H9 (cell line): ENCODE results near the gene ZBTB6. TPM values are rescaled to one million over a fixed set of nuclear protein-coding genes. Genes with fewer than 3 reads are reported as not detected.

Experiments used
- DNase-seq: peaks from one replicate; pipeline ENCODE4 v3.0.0-alpha.2; 2017
- H2AFZ ChIP-seq: one replicate; pipeline ENCODE4 v1.6.1; 2013; ENCODE audit warnings: mild to moderate bottlenecking, low read length, control low read depth, moderate library complexity
- H2AK5ac ChIP-seq: 2 replicates; pipeline ENCODE4 v1.6.1; 2013; ENCODE audit warnings: low read length, control low read depth, mixed read lengths; ENCODE audit not compliant: insufficient read length
- H2BK120ac ChIP-seq: one replicate; pipeline ENCODE4 v1.6.1; 2013; ENCODE audit warnings: low read depth, mild to moderate bottlenecking, low read length, control low read depth, inconsistent platforms; ENCODE audit not compliant: poor library complexity, severe bottlenecking
- H2BK12ac ChIP-seq: 2 replicates; pipeline ENCODE4 v1.6.1; 2013; ENCODE audit warnings: low read length, control low read depth, mixed read lengths, low read depth; ENCODE audit not compliant: insufficient read length
- H2BK15ac ChIP-seq: 2 replicates; pipeline ENCODE4 v1.6.1; 2013; ENCODE audit warnings: low read depth, low read length, control low read depth
- H2BK20ac ChIP-seq: one replicate; pipeline ENCODE4 v1.6.1; 2013; ENCODE audit warnings: low read depth, mild to moderate bottlenecking, low read length, control low read depth, inconsistent platforms; ENCODE audit not compliant: poor library complexity, severe bottlenecking
- H2BK5ac ChIP-seq: 2 replicates; pipeline ENCODE4 v1.6.1; 2013; ENCODE audit warnings: low read length, control low read depth, mixed read lengths; ENCODE audit not compliant: insufficient read length
- H3K14ac ChIP-seq: 2 replicates; pipeline ENCODE4 v1.6.1; 2013; ENCODE audit warnings: low read length, control low read depth; ENCODE audit not compliant: insufficient read depth
- H3K18ac ChIP-seq: 2 replicates; pipeline ENCODE4 v1.6.1; 2013; ENCODE audit warnings: low read depth, mild to moderate bottlenecking, mixed read lengths, low read length, control low read depth; ENCODE audit not compliant: insufficient read length
- H3K23ac ChIP-seq: 2 replicates; pipeline ENCODE4 v1.6.1; 2013; ENCODE audit warnings: low read length, control low read depth, mixed read lengths, low read depth; ENCODE audit not compliant: insufficient read length
- H3K23me2 ChIP-seq: 2 replicates; pipeline ENCODE4 v1.6.1; 2013; ENCODE audit warnings: low read depth, mild to moderate bottlenecking, mixed read lengths, low read length, control low read depth; ENCODE audit not compliant: insufficient read length, poor library complexity, severe bottlenecking
- H3K27ac ChIP-seq: 2 replicates; pipeline ENCODE4 v1.5.1; 2013; ENCODE audit warnings: low read length, control low read depth, mixed read lengths, low read depth; ENCODE audit not compliant: insufficient read length
- H3K27me3 ChIP-seq: 2 replicates; pipeline ENCODE4 v1.6.1; 2013; ENCODE audit warnings: low read length, control low read depth, inconsistent platforms; ENCODE audit not compliant: insufficient read depth
- H3K4ac ChIP-seq: 2 replicates; pipeline ENCODE4 v1.6.1; 2013; ENCODE audit warnings: low read depth, mild to moderate bottlenecking, control low read depth, inconsistent platforms, low read length, moderate library complexity
- H3K4me1 ChIP-seq: 2 replicates; pipeline ENCODE4 v1.6.1; 2013; ENCODE audit warnings: low read length, control low read depth, inconsistent platforms; ENCODE audit not compliant: insufficient read depth
- H3K4me2 ChIP-seq: 2 replicates; pipeline ENCODE4 v1.6.1; 2013; ENCODE audit warnings: low read length, control low read depth, mixed read lengths; ENCODE audit not compliant: insufficient read length, insufficient read depth
- H3K56ac ChIP-seq: 2 replicates; pipeline ENCODE4 v1.6.1; 2013; ENCODE audit warnings: low read depth, mild to moderate bottlenecking, mixed read lengths, low read length, control low read depth; ENCODE audit not compliant: insufficient read length
- H3K79me1 ChIP-seq: 2 replicates; pipeline ENCODE4 v1.6.1; 2013; ENCODE audit warnings: low read depth, mild to moderate bottlenecking, moderate library complexity, low read length, control low read depth, inconsistent platforms; ENCODE audit not compliant: insufficient read depth, poor library complexity, severe bottlenecking
- H3K79me2 ChIP-seq: 2 replicates; pipeline ENCODE4 v1.6.1; 2013; ENCODE audit warnings: low read length, control low read depth, inconsistent platforms; ENCODE audit not compliant: insufficient read depth
- H3K9ac ChIP-seq: 2 replicates; pipeline ENCODE4 v1.6.1; 2013; ENCODE audit warnings: low read length, control low read depth, mixed read lengths; ENCODE audit not compliant: insufficient read length; ENCODE audit errors: extremely low read depth
- H3K9me3 ChIP-seq: one replicate; pipeline ENCODE4 v1.6.1; 2013; ENCODE audit warnings: low read depth, low read length, inconsistent platforms; ENCODE audit not compliant: control insufficient read depth
- H3T11ph ChIP-seq: one replicate; pipeline ENCODE4 v1.6.1; 2013; ENCODE audit warnings: mild to moderate bottlenecking, low read length, control low read depth, inconsistent platforms
- H4K20me1 ChIP-seq: one replicate; pipeline ENCODE4 v1.6.1; 2013; ENCODE audit not compliant: control insufficient read depth, insufficient read length, insufficient read depth
- H4K5ac ChIP-seq: 2 replicates; pipeline ENCODE4 v1.6.1; 2013; ENCODE audit warnings: low read depth, mild to moderate bottlenecking, mixed read lengths, low read length, control low read depth; ENCODE audit not compliant: insufficient read length
- H4K8ac ChIP-seq: replicated peaks from 2 replicates; pipeline ENCODE4 v1.6.1; 2013; ENCODE audit warnings: low read length, control low read depth, mixed read lengths, low read depth; ENCODE audit not compliant: insufficient read length
- H4K91ac ChIP-seq: 2 replicates; pipeline ENCODE4 v1.6.1; 2013; ENCODE audit warnings: low read depth, mild to moderate bottlenecking, moderate library complexity, mixed read lengths, low read length, control low read depth; ENCODE audit not compliant: insufficient read length
- H3K27ac Mint-ChIP-seq, 3 experiments: 2 replicates in 2 of 3; 3 replicates in 1 of 3; pipeline ENCODE4 v1.8.0; 2020 to 2021; ENCODE audit warnings: mixed read lengths in 3 of 3, mild to moderate bottlenecking in 1 of 3, moderate library complexity in 1 of 3
- H3K27me3 Mint-ChIP-seq: 2 replicates; pipeline ENCODE4 v1.8.0; 2021; ENCODE audit warnings: low read depth, mild to moderate bottlenecking, moderate library complexity, mixed read lengths
- H3K36me3 Mint-ChIP-seq, 3 experiments: 2 replicates in 2 of 3; 3 replicates in 1 of 3; pipeline ENCODE4 v1.8.0; 2020 to 2021; ENCODE audit warnings: low read depth in 3 of 3, mixed read lengths in 3 of 3; ENCODE audit not compliant: insufficient read depth in 1 of 3
- H3K4me1 Mint-ChIP-seq, 2 experiments: 2 replicates each; pipeline ENCODE4 v1.8.0; 2020; ENCODE audit warnings: mixed read lengths in 2 of 2
- H3K4me3 Mint-ChIP-seq, 2 experiments: 2 replicates in 1 of 2; 3 replicates in 1 of 2; pipeline ENCODE4 v1.8.0; 2020 to 2021; ENCODE audit warnings: mild to moderate bottlenecking in 2 of 2, mixed read lengths in 2 of 2, moderate library complexity in 1 of 2
- H3K9me3 Mint-ChIP-seq, 2 experiments: 2 replicates in 1 of 2; 3 replicates in 1 of 2; pipeline ENCODE4 v1.8.0; 2020; ENCODE audit warnings: mild to moderate bottlenecking in 2 of 2, mixed read lengths in 2 of 2, moderate library complexity in 1 of 2
- WGBS: extraction: QIAGEN DNeasy Blood & Tissue Kit; methylation state at CpG from one replicate; pipeline ENCODE4 v1.1.7; 2013; ENCODE audit warnings: missing lambda C conversion rate, low lambda C conversion rate, mixed read lengths; ENCODE audit not compliant: insufficient read length; ENCODE audit errors: extremely low coverage; 5-methylcytosine and 5-hydroxymethylcytosine counted together
- total RNA-seq: library from RNA; stranded (reverse); gene quantifications from 2 replicates; pipeline ENCODE4 v1.2.1, GENCODE V29; 2021
- TF ChIP-seq, protein P1 (sequence below): fragments of 200-600 bp; sonication (generic); conservative IDR thresholded peaks from 3 replicates; pipeline ENCODE4 v1.8.0; 2021; ENCODE audit warnings: antibody characterized with exemption, mild to moderate bottlenecking

ZBTB6 gene
- total RNA-seq, 1 experiment from 2014 or later, result 10.2 TPM

DNA sequence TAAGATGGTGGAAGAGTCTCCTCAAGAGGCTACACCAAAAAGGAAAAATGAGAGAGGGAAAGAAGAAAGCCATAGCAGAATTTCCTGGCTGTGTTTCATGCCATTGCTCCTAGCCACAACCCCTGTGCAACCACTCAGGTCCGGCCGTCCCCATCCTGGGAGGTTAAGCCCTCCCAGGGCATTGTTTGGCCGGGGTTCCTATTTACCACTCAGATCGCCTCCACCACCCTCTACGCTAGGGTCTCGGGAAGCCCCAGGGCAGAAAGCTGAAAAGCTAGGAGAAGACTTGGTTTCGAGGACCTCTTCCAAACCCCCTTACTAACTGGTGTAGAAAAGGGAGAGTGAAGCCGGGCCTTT, 8.7 kb downstream of the ZBTB6 start:
- H2AK5ac ChIP-seq, result no peak overlapping the region
- Mint-ChIP-seq H3K9me3 (no peaks in the 10 kb centered on the region), H3K36me3 (0 out of 7 replicates have a peak, but pooled peaks cover 0 to 2% (median 0%) of the 10 kb centered on the region in 3 experiments), H3K4me3 (peak overlapping the region; percentile 90 to 93), H3K27ac (peak overlapping the region; percentile 91 to 95 (median 94)), H3K4me1 (peaks cover 10 to 11% of the 10 kb centered on the region in 2 experiments), H3K27me3 (no peaks in the 10 kb centered on the region)
- peak overlapping the region; percentile 92 for H3K14ac ChIP-seq
- DNase-seq, result peak; percentile 59
- peak overlapping the region; percentile 92 for H3K9ac ChIP-seq
- H3K9me3 ChIP-seq, result no peaks in the 10 kb centered on the region
- WGBS, result no CpG with 5 or more reads among the region's 8 CpGs
- H2BK5ac ChIP-seq, result no peak overlapping the region
- no peaks in the 10 kb centered on the region for H3K27me3 ChIP-seq
- no peak overlapping the region for H4K91ac ChIP-seq
- H2AFZ ChIP-seq, result no peak overlapping the region
- TF ChIP-seq, protein P1, sequence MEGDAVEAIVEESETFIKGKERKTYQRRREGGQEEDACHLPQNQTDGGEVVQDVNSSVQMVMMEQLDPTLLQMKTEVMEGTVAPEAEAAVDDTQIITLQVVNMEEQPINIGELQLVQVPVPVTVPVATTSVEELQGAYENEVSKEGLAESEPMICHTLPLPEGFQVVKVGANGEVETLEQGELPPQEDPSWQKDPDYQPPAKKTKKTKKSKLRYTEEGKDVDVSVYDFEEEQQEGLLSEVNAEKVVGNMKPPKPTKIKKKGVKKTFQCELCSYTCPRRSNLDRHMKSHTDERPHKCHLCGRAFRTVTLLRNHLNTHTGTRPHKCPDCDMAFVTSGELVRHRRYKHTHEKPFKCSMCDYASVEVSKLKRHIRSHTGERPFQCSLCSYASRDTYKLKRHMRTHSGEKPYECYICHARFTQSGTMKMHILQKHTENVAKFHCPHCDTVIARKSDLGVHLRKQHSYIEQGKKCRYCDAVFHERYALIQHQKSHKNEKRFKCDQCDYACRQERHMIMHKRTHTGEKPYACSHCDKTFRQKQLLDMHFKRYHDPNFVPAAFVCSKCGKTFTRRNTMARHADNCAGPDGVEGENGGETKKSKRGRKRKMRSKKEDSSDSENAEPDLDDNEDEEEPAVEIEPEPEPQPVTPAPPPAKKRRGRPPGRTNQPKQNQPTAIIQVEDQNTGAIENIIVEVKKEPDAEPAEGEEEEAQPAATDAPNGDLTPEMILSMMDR, result no peak
- no peak overlapping the region for H3K23ac ChIP-seq
- peak overlapping the region; percentile 39 for H2BK120ac ChIP-seq
- H2BK12ac ChIP-seq, result no peak overlapping the region
- peak overlapping the region; percentile 88 for H3K4me2 ChIP-seq
- peaks cover 3% of the 10 kb centered on the region for H3K79me1 ChIP-seq
- H4K20me1 ChIP-seq, result no peaks in the 10 kb centered on the region
- H2BK15ac ChIP-seq, result no peak overlapping the region; the same call in 1 of the 2 replicates
- H3T11ph ChIP-seq, result no peak overlapping the region
- no peak overlapping the region for H4K5ac ChIP-seq
- H3K18ac ChIP-seq, result peak overlapping the region; percentile 83
- no peak overlapping the region for H2BK20ac ChIP-seq
- H3K23me2 ChIP-seq, result no peaks in the 10 kb centered on the region
- no peaks in the 10 kb centered on the region for H3K4me1 ChIP-seq
- no peak overlapping the region for H4K8ac ChIP-seq
- no peak overlapping the region for H3K27ac ChIP-seq
- no peak overlapping the region; the same call in 1 of the 2 replicates for H3K4ac ChIP-seq
- H3K79me2 ChIP-seq, result peaks cover 15% of the 10 kb centered on the region; the same call in 1 of the 2 replicates
- no peak overlapping the region for H3K56ac ChIP-seq
